SK-N-SH treated with all-trans-retinoic acid at 6 μM for 48 hours (cell line): ENCODE measurements around the gene LURAP1L.

Experiments used
- ARNTL ChIP-seq: fragments of 450-650 bp; formaldehyde crosslinking; IDR thresholded peaks from 2 replicates; pipeline ENCODE4 v1.5.0; 2020; ENCODE audit warnings: low read depth, mild to moderate bottlenecking, moderate library complexity, borderline replicate concordance
- ZFP3 ChIP-seq: fragments of 250-450 bp; sonication (Bioruptor Pico); IDR thresholded peaks from 2 replicates; pipeline ENCODE4 v1.5.0; 2020; ENCODE audit warnings: mild to moderate bottlenecking, moderate library complexity
- ZNF565 ChIP-seq: fragments of 450-650 bp; formaldehyde crosslinking; conservative IDR thresholded peaks from 2 replicates; pipeline ENCODE4 v1.5.0; 2020; ENCODE audit warnings: low read depth, mild to moderate bottlenecking, moderate library complexity
- TF ChIP-seq, protein P1 (sequence below): fragments of 250-450 bp; sonication (Bioruptor Pico); IDR thresholded peaks from 2 replicates; pipeline ENCODE4 v1.5.1; 2020; ENCODE audit warnings: low read depth, mild to moderate bottlenecking, moderate library complexity
- TF ChIP-seq, protein P2 (sequence below): fragments of 250-450 bp; sonication (Bioruptor Pico); IDR thresholded peaks from 2 replicates; pipeline ENCODE4 v1.8.0; 2020; ENCODE audit warnings: mild to moderate bottlenecking, moderate library complexity, borderline replicate concordance

DNA sequence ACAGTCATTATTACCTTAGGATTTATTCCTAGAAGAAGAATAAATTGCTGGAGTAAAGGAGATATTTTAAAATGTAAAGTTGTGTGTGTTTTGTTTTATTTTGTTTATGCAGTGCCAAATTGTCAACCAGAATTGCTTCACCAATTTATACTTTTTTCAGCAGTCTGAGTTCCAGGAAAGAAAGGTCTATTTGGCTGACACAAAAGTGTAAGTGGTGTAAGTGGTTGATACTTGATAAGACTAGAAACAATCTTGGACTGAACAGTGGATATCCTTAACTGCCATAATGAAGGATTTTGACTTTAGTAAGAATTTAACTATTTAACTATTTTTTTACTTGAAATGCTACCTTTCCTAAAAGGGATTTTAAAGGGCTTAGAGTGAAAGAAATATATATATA is 43.9 kb upstream of the LURAP1L start:
- TF ChIP-seq, protein P1, sequence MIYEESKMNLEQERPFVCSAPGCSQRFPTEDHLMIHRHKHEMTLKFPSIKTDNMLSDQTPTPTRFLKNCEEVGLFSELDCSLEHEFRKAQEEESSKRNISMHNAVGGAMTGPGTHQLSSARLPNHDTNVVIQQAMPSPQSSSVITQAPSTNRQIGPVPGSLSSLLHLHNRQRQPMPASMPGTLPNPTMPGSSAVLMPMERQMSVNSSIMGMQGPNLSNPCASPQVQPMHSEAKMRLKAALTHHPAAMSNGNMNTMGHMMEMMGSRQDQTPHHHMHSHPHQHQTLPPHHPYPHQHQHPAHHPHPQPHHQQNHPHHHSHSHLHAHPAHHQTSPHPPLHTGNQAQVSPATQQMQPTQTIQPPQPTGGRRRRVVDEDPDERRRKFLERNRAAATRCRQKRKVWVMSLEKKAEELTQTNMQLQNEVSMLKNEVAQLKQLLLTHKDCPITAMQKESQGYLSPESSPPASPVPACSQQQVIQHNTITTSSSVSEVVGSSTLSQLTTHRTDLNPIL (CRISPR knock-in tag): no peak
- TF ChIP-seq ZNF565: no peak
- TF ChIP-seq ZFP3 (CRISPR knock-in tag): no peak
- TF ChIP-seq, protein P2, sequence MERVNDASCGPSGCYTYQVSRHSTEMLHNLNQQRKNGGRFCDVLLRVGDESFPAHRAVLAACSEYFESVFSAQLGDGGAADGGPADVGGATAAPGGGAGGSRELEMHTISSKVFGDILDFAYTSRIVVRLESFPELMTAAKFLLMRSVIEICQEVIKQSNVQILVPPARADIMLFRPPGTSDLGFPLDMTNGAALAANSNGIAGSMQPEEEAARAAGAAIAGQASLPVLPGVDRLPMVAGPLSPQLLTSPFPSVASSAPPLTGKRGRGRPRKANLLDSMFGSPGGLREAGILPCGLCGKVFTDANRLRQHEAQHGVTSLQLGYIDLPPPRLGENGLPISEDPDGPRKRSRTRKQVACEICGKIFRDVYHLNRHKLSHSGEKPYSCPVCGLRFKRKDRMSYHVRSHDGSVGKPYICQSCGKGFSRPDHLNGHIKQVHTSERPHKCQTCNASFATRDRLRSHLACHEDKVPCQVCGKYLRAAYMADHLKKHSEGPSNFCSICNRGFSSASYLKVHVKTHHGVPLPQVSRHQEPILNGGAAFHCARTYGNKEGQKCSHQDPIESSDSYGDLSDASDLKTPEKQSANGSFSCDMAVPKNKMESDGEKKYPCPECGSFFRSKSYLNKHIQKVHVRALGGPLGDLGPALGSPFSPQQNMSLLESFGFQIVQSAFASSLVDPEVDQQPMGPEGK (CRISPR knock-in tag): no peak
- TF ChIP-seq ARNTL (CRISPR knock-in tag): no peak
